Endothelial cell of umbilical vein (primary cell): ENCODE data around the gene CACNB1. TPM values are rescaled to one million over a fixed set of nuclear protein-coding genes. Genes with fewer than 3 reads are reported as not detected.

Experiments
- BruUV-seq: library from RNA; stranded (reverse); fragments of 400-500 nt; replicated peaks from 2 replicates; lab custom pipeline; 2021; lab: Mats Ljungman, UMichigan
- CTCF ChIA-PET: fragments of 300-600, 350-600 bp; sonication (Branson Sonifier 250); formaldehyde crosslinking; loops from one replicate; lab custom pipeline; 2021; ENCODE audit warnings: antibody characterized with exemption, inconsistent platforms; lab: Charles Lee
- POLR2A ChIA-PET: fragments of 300-600, 350-600 bp; sonication (Branson Sonifier 250); formaldehyde crosslinking; loops from one replicate; lab custom pipeline; 2021; ENCODE audit warnings: antibody characterized with exemption, inconsistent platforms; lab: Charles Lee
- DNase-seq: peaks from one replicate; pipeline ENCODE4 v3.0.0-alpha.2; 2011; ENCODE audit warnings: low read depth, low spot score
- FAIRE-seq: peaks from 2 replicates; lab custom pipeline; 2011; peaks lifted over from hg19 to GRCh38; lab: Jason Lieb, UNC
- H2AFZ ChIP-seq: 2 replicates; pipeline ENCODE4 v1.6.0; 2012; ENCODE audit warnings: low read depth, low read length, control low read depth, inconsistent platforms
- H3K27ac ChIP-seq: 2 replicates; pipeline ENCODE4 v1.5.1; 2011; ENCODE audit warnings: low read depth, mild to moderate bottlenecking, control low read depth, low read length, moderate library complexity; ENCODE audit not compliant: insufficient read depth
- H3K27me3 ChIP-seq, 2 experiments: 2 replicates each; pipeline versions ENCODE4 v1.6.0 to v1.6.1; 2011; ENCODE audit warnings: low read length in 2 of 2, mixed read lengths in 1 of 2; ENCODE audit not compliant: control insufficient read depth in 2 of 2, insufficient read depth in 2 of 2
- H3K36me3 ChIP-seq, 2 experiments: 2 replicates in 1 of 2; 3 replicates in 1 of 2; pipeline ENCODE4 v1.5.1; 2011; ENCODE audit warnings: low read length in 2 of 2, mild to moderate bottlenecking in 1 of 2, moderate library complexity in 1 of 2; ENCODE audit not compliant: control insufficient read depth in 2 of 2, insufficient read depth in 2 of 2; ENCODE audit errors: extremely low read depth in 1 of 2
- H3K4me1 ChIP-seq: 3 replicates; pipeline ENCODE4 v1.5.1; 2011; ENCODE audit warnings: mild to moderate bottlenecking, low read length; ENCODE audit not compliant: control insufficient read depth, insufficient read depth; ENCODE audit errors: extremely low read depth
- H3K4me2 ChIP-seq: 2 replicates; pipeline ENCODE4 v1.6.1; 2011; ENCODE audit warnings: low read length, control low read depth, mixed read lengths; ENCODE audit not compliant: insufficient read depth
- H3K4me3 ChIP-seq, 3 experiments: fragments of 200-600 bp in 1 of 3; sonication (generic), shearing (Covaris generic) in 1 of 3; replicated peaks in 1 of 3; 2 replicates each; pipeline ENCODE4 v1.5.1; 2011 to 2016; ENCODE audit warnings: control low read depth in 3 of 3, low read length in 3 of 3, mild to moderate bottlenecking in 2 of 3, inconsistent platforms in 1 of 3, low read depth in 1 of 3, moderate library complexity in 1 of 3; ENCODE audit not compliant: insufficient read depth in 1 of 3
- H3K79me2 ChIP-seq: 2 replicates; pipeline ENCODE4 v1.6.0; 2012; ENCODE audit warnings: low read length, inconsistent platforms; ENCODE audit not compliant: control insufficient read depth, insufficient read depth
- H3K9ac ChIP-seq: replicated peaks from 2 replicates; pipeline ENCODE3; 2011; ENCODE audit warnings: low read length, control low read depth; ENCODE audit not compliant: insufficient read depth; ENCODE audit errors: extremely low read depth
- H3K9me1 ChIP-seq: replicated peaks from 3 replicates; pipeline ENCODE4 v1.6.0; 2011; ENCODE audit warnings: mild to moderate bottlenecking, low read length; ENCODE audit not compliant: control insufficient read depth, insufficient read depth; ENCODE audit errors: extremely low read depth
- H3K9me3 ChIP-seq: replicated peaks from 2 replicates; pipeline ENCODE4 v1.5.1; 2012; ENCODE audit warnings: low read length, inconsistent platforms; ENCODE audit not compliant: control insufficient read depth, insufficient read depth
- H4K20me1 ChIP-seq: replicated peaks from 2 replicates; pipeline ENCODE3; 2011; ENCODE audit warnings: mild to moderate bottlenecking, low read length; ENCODE audit not compliant: control insufficient read depth, insufficient read depth; ENCODE audit errors: extremely low read depth
- EZH2 ChIP-seq: IDR thresholded peaks from 2 replicates; pipeline ENCODE4 v1.6.1; 2012; ENCODE audit warnings: borderline replicate concordance, low read depth, mild to moderate bottlenecking, moderate library complexity, low read length, inconsistent platforms; ENCODE audit not compliant: severe bottlenecking
- JUN ChIP-seq: IDR thresholded peaks from 2 replicates; pipeline ENCODE4 v1.6.1; 2011; ENCODE audit warnings: borderline replicate concordance, low read depth; ENCODE audit not compliant: insufficient read length, insufficient read depth
- MYC ChIP-seq: IDR thresholded peaks from one replicate; pipeline ENCODE4 v1.6.1; 2011; ENCODE audit warnings: mild to moderate bottlenecking, low read depth, low read length
- POLR2A ChIP-seq: IDR thresholded peaks from 2 replicates; pipeline ENCODE4 v1.6.1; 2012; ENCODE audit warnings: low read depth, mild to moderate bottlenecking, control low read depth, low read length
- POLR2AphosphoS5 ChIP-seq: IDR thresholded peaks from 2 replicates; pipeline ENCODE4 v1.6.1; 2012; ENCODE audit warnings: low read depth, mild to moderate bottlenecking, control low read depth, low read length, moderate library complexity; ENCODE audit not compliant: insufficient read depth
- dilution Hi-C: fragments of 300-500 bp; cut with MboI; formaldehyde crosslinking; loops from one replicate; pipeline ENCODE4 v1.15.0; 2019; ENCODE audit warnings: low sequenced_read_pairs; ENCODE audit not compliant: extremely low pct_ligation_motif_present
- intact Hi-C: fragments of 100-400 bp; cut with micrococcal nuclease; formaldehyde crosslinking; loops from one replicate; pipeline ENCODE4 v1.10.0; 2022
- polyA plus RNA-seq, 4 experiments: library from polyadenylated mRNA; depleted of rRNA in 3 of 4; stranded (reverse) in 3 of 4; unstranded in 1 of 4; fragments of >200 nt; gene quantifications; 2 replicates each; pipeline versions ENCODE4 v1.2.1 to v1.2.3, GENCODE V29; 2011 to 2012; ENCODE audit warnings: missing spikeins in 1 of 4
- total RNA-seq: library from RNA; stranded (reverse); gene quantifications from 2 replicates; pipeline ENCODE4 v1.2.3, GENCODE V29; 2021
- TF ChIP-seq, protein P1 (sequence below), 2 donors: IDR thresholded peaks; 1 replicate in 1 of 2; 2 replicates in 1 of 2; pipeline ENCODE4 v1.5.1; 2011; ENCODE audit warnings: low read length in 2 of 2, mild to moderate bottlenecking in 2 of 2, moderate library complexity in 2 of 2, control low read depth in 1 of 2, inconsistent platforms in 1 of 2, low read depth in 1 of 2; ENCODE audit not compliant: insufficient read depth in 1 of 2; ENCODE audit errors: extremely low read depth in 1 of 2

CACNB1 gene
- total and polyA plus RNA-seq, 2 donors (not counting 3 experiments of a cell fraction or from before 2014, with no cell fraction given): 4.7 to 12.3 TPM

DNA sequence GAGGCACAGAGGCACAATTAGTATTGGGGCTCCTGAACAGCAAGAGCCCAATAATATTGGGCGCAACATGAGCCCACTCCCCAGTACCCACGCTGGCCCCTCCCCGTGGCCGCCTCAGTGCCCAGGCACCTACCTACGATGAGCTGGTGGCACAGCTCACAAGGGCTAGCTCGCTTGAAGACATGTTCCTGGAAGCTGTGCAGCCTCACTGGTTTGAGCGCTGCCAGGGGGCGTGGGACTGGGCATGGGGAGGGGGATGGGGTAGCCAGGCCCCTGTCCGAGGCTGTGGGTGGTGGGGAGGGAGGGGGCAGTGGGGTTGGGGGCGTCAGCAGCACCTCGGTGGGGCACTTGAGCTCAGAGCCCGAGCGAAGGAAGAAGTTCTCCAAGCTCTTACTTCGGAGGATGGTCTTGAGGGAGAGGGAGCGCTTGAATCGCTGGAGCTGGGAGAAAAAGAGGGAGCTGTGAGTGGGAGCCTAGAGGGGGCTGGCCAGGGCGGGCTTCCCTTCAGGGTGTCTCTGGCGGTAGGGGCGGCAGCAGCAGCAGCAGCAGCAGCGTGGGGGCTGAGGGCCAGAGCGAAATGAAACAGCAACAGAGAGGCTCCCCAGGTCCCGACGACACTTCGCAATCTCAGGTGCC, 20.4 kb upstream of the CACNB1 start:
- H3K4me1 ChIP-seq: no peaks in the 10 kb centered on the region
- H3K4me3 ChIP-seq: no peak overlapping the region
- TF ChIP-seq, protein P1, sequence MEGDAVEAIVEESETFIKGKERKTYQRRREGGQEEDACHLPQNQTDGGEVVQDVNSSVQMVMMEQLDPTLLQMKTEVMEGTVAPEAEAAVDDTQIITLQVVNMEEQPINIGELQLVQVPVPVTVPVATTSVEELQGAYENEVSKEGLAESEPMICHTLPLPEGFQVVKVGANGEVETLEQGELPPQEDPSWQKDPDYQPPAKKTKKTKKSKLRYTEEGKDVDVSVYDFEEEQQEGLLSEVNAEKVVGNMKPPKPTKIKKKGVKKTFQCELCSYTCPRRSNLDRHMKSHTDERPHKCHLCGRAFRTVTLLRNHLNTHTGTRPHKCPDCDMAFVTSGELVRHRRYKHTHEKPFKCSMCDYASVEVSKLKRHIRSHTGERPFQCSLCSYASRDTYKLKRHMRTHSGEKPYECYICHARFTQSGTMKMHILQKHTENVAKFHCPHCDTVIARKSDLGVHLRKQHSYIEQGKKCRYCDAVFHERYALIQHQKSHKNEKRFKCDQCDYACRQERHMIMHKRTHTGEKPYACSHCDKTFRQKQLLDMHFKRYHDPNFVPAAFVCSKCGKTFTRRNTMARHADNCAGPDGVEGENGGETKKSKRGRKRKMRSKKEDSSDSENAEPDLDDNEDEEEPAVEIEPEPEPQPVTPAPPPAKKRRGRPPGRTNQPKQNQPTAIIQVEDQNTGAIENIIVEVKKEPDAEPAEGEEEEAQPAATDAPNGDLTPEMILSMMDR (IDR thresholded peaks at IDR 0.05; ENCODE audit: extremely low read depth in 1 of 2, insufficient read depth in 1 of 2, low read depth in 1 of 2, low read length in 2 of 2): no peak
- TF ChIP-seq EZH2 (no peak), JUN (no peak), POLR2AphosphoS5 (no peak), POLR2A (no peak), MYC (no peak)
- no TSS peak for BruUV-seq
- peaks cover 15 to 19% of the 10 kb centered on the region in 2 experiments for H3K27me3 ChIP-seq
- DNase-seq (no peak), FAIRE-seq (no peak)
- no peaks in the 10 kb centered on the region for H3K79me2 ChIP-seq
- no peaks in the 10 kb centered on the region for H3K9me3 ChIP-seq
- no peaks in the 10 kb centered on the region for H4K20me1 ChIP-seq
- intact Hi-C loops: no loop called here
- no peak overlapping the region for H3K27ac ChIP-seq
- dilution Hi-C loops: no loop called here
- H3K4me2 ChIP-seq: no peak overlapping the region
- CTCF ChIA-PET: interaction anchor here (0.6 to 1.6 kb wide), 10 partner anchors 8 to 27 kb away, joined by 3 to 15 read pairs (median 4); partner anchors contain the start of genes RPL19 and STAC2
- no peaks in the 10 kb centered on the region for H3K36me3 ChIP-seq
- POLR2A ChIA-PET: interaction anchor here (0.7 kb wide), 1 partner anchor 18 kb away, joined by 3 read pairs; the partner anchor contains the start of gene RPL19
- no peak overlapping the region for H3K9ac ChIP-seq
- H2AFZ ChIP-seq: no peak overlapping the region
- no peaks in the 10 kb centered on the region for H3K9me1 ChIP-seq
